Trophoblast cell (in vitro differentiated cells and primary cell): ENCODE measurements around the gene PLK4.

Experiments
- DNase-seq, 2 donors: peaks; one replicate each; pipeline ENCODE4 v3.0.0-alpha.2; 2016
- H2AFZ ChIP-seq: 2 replicates; pipeline ENCODE4 v1.6.1; 2013; ENCODE audit warnings: low read length, moderate library complexity, mild to moderate bottlenecking; ENCODE audit not compliant: insufficient read depth, poor library complexity
- H2AK5ac ChIP-seq: 2 replicates; pipeline ENCODE4 v1.6.1; 2013; ENCODE audit warnings: mild to moderate bottlenecking, low read length
- H2BK120ac ChIP-seq: 2 replicates; pipeline ENCODE4 v1.6.1; 2013; ENCODE audit warnings: low read length, mild to moderate bottlenecking, moderate library complexity; ENCODE audit not compliant: insufficient read depth, poor library complexity
- H2BK12ac ChIP-seq: 2 replicates; pipeline ENCODE4 v1.6.1; 2013; ENCODE audit warnings: mild to moderate bottlenecking, low read length, moderate library complexity
- H2BK5ac ChIP-seq: 2 replicates; pipeline ENCODE4 v1.6.1; 2013; ENCODE audit warnings: low read length, low read depth, moderate library complexity, mild to moderate bottlenecking; ENCODE audit not compliant: poor library complexity
- H3K14ac ChIP-seq: 2 replicates; pipeline ENCODE4 v1.6.1; 2013; ENCODE audit warnings: mild to moderate bottlenecking, low read length
- H3K18ac ChIP-seq: 2 replicates; pipeline ENCODE4 v1.6.1; 2013; ENCODE audit warnings: mild to moderate bottlenecking, low read length
- H3K23ac ChIP-seq: 2 replicates; pipeline ENCODE4 v1.6.1; 2013; ENCODE audit warnings: low read length
- H3K27ac ChIP-seq: 2 replicates; pipeline ENCODE4 v1.5.1; 2013; ENCODE audit warnings: low read depth, mild to moderate bottlenecking, inconsistent platforms, low read length, moderate library complexity
- H3K27me3 ChIP-seq: 2 replicates; pipeline ENCODE4 v1.6.1; 2013; ENCODE audit warnings: inconsistent platforms, mild to moderate bottlenecking, low read length, moderate library complexity; ENCODE audit not compliant: insufficient read depth
- H3K36me3 ChIP-seq, 2 experiments: 1 replicate in 1 of 2; 2 replicates in 1 of 2; pipeline ENCODE4 v1.6.1; 2013; ENCODE audit warnings: low read length in 2 of 2, mild to moderate bottlenecking in 2 of 2, moderate library complexity in 1 of 2; ENCODE audit not compliant: insufficient read depth in 2 of 2, control insufficient read depth in 1 of 2
- H3K4ac ChIP-seq: 2 replicates; pipeline ENCODE4 v1.6.1; 2013; ENCODE audit warnings: low read depth, mild to moderate bottlenecking, low read length, moderate library complexity
- H3K4me1 ChIP-seq, 2 experiments: 1 replicate in 1 of 2; 2 replicates in 1 of 2; pipeline ENCODE4 v1.6.1; 2013; ENCODE audit warnings: low read length in 2 of 2, mild to moderate bottlenecking in 2 of 2, moderate library complexity in 1 of 2; ENCODE audit not compliant: insufficient read depth in 2 of 2, control insufficient read depth in 1 of 2
- H3K4me2 ChIP-seq: 2 replicates; pipeline ENCODE4 v1.6.1; 2013; ENCODE audit warnings: inconsistent platforms, mild to moderate bottlenecking, low read length, moderate library complexity
- H3K4me3 ChIP-seq: 2 replicates; pipeline ENCODE4 v1.5.1; 2013; ENCODE audit warnings: mild to moderate bottlenecking, low read depth, low read length, inconsistent platforms
- H3K79me1 ChIP-seq: one replicate; pipeline ENCODE4 v1.6.1; 2013; ENCODE audit warnings: low read length
- H3K79me2 ChIP-seq: 2 replicates; pipeline ENCODE4 v1.6.1; 2013; ENCODE audit warnings: low read length, mild to moderate bottlenecking; ENCODE audit not compliant: control insufficient read depth, insufficient read depth, poor library complexity
- H3K9ac ChIP-seq: 2 replicates; pipeline ENCODE4 v1.6.1; 2013; ENCODE audit warnings: mild to moderate bottlenecking, low read length
- H3K9me3 ChIP-seq: 2 replicates; pipeline ENCODE4 v1.6.1; 2013; ENCODE audit warnings: low read depth, mild to moderate bottlenecking, control low read depth, inconsistent platforms, low read length; ENCODE audit not compliant: insufficient read depth
- H4K12ac ChIP-seq: 2 replicates; pipeline ENCODE4 v1.6.1; 2013; ENCODE audit warnings: low read depth, mild to moderate bottlenecking, low read length, moderate library complexity
- H4K8ac ChIP-seq: 2 replicates; pipeline ENCODE4 v1.6.1; 2013; ENCODE audit warnings: low read depth, mild to moderate bottlenecking, low read length, moderate library complexity
- H4K91ac ChIP-seq: one replicate; pipeline ENCODE4 v1.6.1; 2013; ENCODE audit warnings: low read depth, mild to moderate bottlenecking, low read length, moderate library complexity
- WGBS: extraction: QIAGEN DNeasy Blood & Tissue Kit; methylation state at CpG from one replicate; pipeline ENCODE4 v1.1.7; 2013; ENCODE audit warnings: missing lambda C conversion rate; ENCODE audit not compliant: insufficient read length, insufficient coverage; ENCODE audit errors: extremely low coverage; 5-methylcytosine and 5-hydroxymethylcytosine counted together

Gene PLK4

DNA sequence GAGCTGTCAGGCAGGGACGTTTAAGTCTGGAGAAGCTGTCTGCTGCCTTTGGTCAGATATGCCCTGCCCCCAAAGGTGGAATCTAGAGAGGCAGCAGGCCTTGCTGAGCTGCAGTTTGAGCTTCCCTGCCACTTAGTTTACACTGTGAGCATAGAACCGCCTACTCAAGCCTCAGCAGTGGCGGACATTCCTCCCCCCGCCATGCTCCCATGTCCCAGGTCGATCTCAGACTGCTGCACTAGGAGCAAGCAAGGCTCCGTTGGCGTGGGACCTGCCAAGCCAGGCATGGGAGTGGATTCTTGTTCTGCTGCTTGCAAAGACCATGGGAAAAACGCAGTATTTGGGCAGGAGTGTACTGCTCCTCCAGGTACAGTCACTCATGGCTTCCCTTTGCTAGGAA lies 24.3 kb downstream of the PLK4 start:
- H4K91ac ChIP-seq: no peak overlapping the region
- no peak overlapping the region for H3K9ac ChIP-seq
- peaks cover 3% of the 10 kb centered on the region for H3K9me3 ChIP-seq

DNA sequence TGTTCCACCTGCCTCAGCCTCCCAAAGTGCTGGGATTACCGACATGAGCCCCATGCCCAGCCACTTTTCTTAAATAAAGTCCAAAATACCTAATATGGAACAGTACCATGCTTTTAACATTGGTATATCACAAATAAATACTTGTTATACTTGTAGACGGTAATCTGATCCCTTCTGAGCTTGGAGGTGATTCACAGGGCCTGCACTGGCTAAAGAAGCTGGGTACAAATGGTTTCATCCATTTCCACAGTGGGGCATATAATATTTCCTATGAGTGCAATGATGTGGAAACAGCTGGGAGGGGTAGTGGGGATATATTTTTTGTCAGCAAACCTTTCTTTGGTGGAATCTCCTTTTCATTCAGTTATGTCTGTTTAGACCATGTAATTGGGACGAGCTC lies 35.8 kb downstream of the PLK4 start:
- no peak overlapping the region for H2BK5ac ChIP-seq
- no peak overlapping the region for H2AFZ ChIP-seq
- H3K79me1 ChIP-seq: no peaks in the 10 kb centered on the region
- no peak overlapping the region for H2BK12ac ChIP-seq
- H2BK120ac ChIP-seq: no peak overlapping the region
- H3K9me3 ChIP-seq: no peaks in the 10 kb centered on the region
- no peak overlapping the region for H4K8ac ChIP-seq
- H3K23ac ChIP-seq: no peak overlapping the region
- no peak overlapping the region for H3K4me2 ChIP-seq
- H3K27ac ChIP-seq: no peak overlapping the region
- no peak overlapping the region for H3K4ac ChIP-seq
- no peaks in the 10 kb centered on the region for H3K27me3 ChIP-seq
- no peak overlapping the region for H3K14ac ChIP-seq
- H3K4me3 ChIP-seq: no peak overlapping the region
- no peak overlapping the region for H2AK5ac ChIP-seq
- DNase-seq: no peak
- H4K91ac ChIP-seq: no peak overlapping the region
- no peaks in the 10 kb centered on the region for H3K4me1 ChIP-seq
- H3K9ac ChIP-seq: no peak overlapping the region
- no CpG with 5 or more reads among the region's 3 CpGs for WGBS
- no peaks in the 10 kb centered on the region for H3K79me2 ChIP-seq
- H4K12ac ChIP-seq: no peak overlapping the region
- peaks cover 0 to 7% of the 10 kb centered on the region in 2 experiments for H3K36me3 ChIP-seq
- H3K18ac ChIP-seq: no peak overlapping the region

More for the DNA sequence above, 24.3 kb downstream of the PLK4 start:
- Histone ChIP-seq H3K27ac (no peak overlapping the region), H3K14ac (no peak overlapping the region), H4K8ac (no peak overlapping the region), H3K4ac (no peak overlapping the region), H3K23ac (no peak overlapping the region), H3K79me2 (no peaks in the 10 kb centered on the region), H3K4me2 (no peak overlapping the region), H3K36me3 (no peaks in the 10 kb centered on the region), H3K4me3 (no peak overlapping the region), H3K18ac (no peak overlapping the region), H4K12ac (no peak overlapping the region), H3K79me1 (no peaks in the 10 kb centered on the region), H2AK5ac (no peak overlapping the region), H2BK120ac (no peak overlapping the region), H3K27me3 (no peaks in the 10 kb centered on the region), H3K4me1 (no peaks in the 10 kb centered on the region), H2BK5ac (no peak overlapping the region), H2BK12ac (no peak overlapping the region), H2AFZ (no peak overlapping the region)
- no peak for DNase-seq
- no CpG with 5 or more reads among the region's 8 CpGs for WGBS

DNA sequence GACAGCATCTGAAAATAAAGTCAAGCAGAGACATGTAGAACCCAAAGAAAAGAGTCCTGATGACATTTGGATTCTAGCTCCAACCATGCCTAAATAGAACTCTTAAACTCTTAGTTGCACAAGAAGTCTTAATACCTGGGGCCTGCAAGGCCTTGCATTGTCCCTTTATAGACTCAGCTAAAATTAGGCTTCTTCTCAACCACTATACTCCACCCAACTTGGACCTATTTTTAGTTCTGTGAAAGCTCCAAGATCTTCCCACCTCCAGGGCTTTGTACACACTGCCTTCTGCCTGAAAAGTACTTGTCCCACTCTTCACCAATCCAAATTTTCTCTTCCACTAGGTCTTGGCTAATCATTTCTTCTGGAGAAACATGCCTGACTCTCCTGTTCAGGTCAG lies 36.5 kb downstream of the PLK4 start:
- Histone ChIP-seq H3K79me1 (no peaks in the 10 kb centered on the region), H3K4me3 (no peak overlapping the region), H2AFZ (no peak overlapping the region), H3K79me2 (no peaks in the 10 kb centered on the region), H3K4me1 (no peaks in the 10 kb centered on the region), H2AK5ac (no peak overlapping the region), H4K91ac (no peak overlapping the region), H3K27ac (no peak overlapping the region), H4K8ac (no peak overlapping the region), H3K18ac (no peak overlapping the region), H3K36me3 (peaks cover 0 to 7% of the 10 kb centered on the region in 2 experiments), H2BK12ac (no peak overlapping the region), H3K9ac (no peak overlapping the region), H2BK5ac (no peak overlapping the region), H3K4ac (no peak overlapping the region), H3K9me3 (no peaks in the 10 kb centered on the region), H2BK120ac (no peak overlapping the region), H3K14ac (no peak overlapping the region), H4K12ac (no peak overlapping the region), H3K27me3 (no peaks in the 10 kb centered on the region), H3K23ac (no peak overlapping the region), H3K4me2 (no peak overlapping the region)
- DNase-seq: no peak

DNA sequence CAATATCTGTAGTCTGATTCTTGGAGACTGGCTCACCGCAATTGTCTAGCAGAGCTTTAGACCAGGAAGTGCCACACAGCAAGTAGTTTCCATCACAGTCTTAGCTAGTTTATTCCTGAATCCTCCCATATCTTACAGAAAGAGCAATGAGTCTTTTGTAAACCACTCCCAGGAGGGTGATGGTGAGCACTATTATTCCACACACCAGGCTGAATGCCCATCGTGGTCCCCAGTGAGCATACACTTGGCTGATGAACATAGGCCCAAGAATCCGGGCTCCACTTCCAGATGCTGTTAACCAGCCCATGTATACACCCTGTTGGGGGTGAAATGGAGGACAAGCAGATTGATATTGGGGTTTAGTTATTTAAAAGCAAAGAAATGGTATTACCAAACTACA lies 39.8 kb downstream of the PLK4 start:
- Histone ChIP-seq H2BK120ac (no peak overlapping the region), H3K79me1 (no peaks in the 10 kb centered on the region), H2BK5ac (no peak overlapping the region), H3K79me2 (no peaks in the 10 kb centered on the region), H4K12ac (no peak overlapping the region), H3K14ac (no peak overlapping the region), H3K4ac (no peak overlapping the region), H3K23ac (no peak overlapping the region), H4K91ac (no peak overlapping the region), H3K27ac (no peak overlapping the region), H2BK12ac (no peak overlapping the region), H4K8ac (no peak overlapping the region), H3K4me3 (no peak overlapping the region), H3K4me2 (no peak overlapping the region), H3K18ac (no peak overlapping the region), H2AK5ac (no peak overlapping the region), H3K9me3 (no peaks in the 10 kb centered on the region), H2AFZ (no peak overlapping the region), H3K27me3 (no peaks in the 10 kb centered on the region), H3K36me3 (peaks cover 0 to 7% of the 10 kb centered on the region in 2 experiments), H3K9ac (no peak overlapping the region), H3K4me1 (no peaks in the 10 kb centered on the region)
- no peak for DNase-seq
- no CpG with 5 or more reads among the region's 3 CpGs for WGBS
